H1 (cell line): ENCODE results near the gene ADCY2. TPM values are rescaled to one million over a fixed set of nuclear protein-coding genes. Genes with fewer than 3 reads are reported as not detected.

Experiments used
- CTCF ChIA-PET: fragments of 300-600 bp; sonication (Branson Sonifier 250); formaldehyde crosslinking; loops from one replicate; lab custom pipeline; 2021; ENCODE audit not compliant: partially characterized antibody; lab: Charles Lee
- POLR2A ChIA-PET: fragments of 300-600 bp; sonication (Branson Sonifier 250); formaldehyde crosslinking; loops from one replicate; lab custom pipeline; 2021; ENCODE audit warnings: inconsistent platforms; ENCODE audit not compliant: partially characterized antibody; lab: Charles Lee
- DNase-seq, 2 experiments: peaks; one replicate each; pipeline versions ENCODE4 v3.0.0 to v3.0.0-alpha.2; 2010 to 2022; ENCODE audit warnings: low spot score in 2 of 2, low read depth in 1 of 2, mixed read lengths in 1 of 2
- FAIRE-seq: peaks from 2 replicates; lab custom pipeline; 2011; peaks lifted over from hg19 to GRCh38; lab: Jason Lieb, UNC
- H2AFZ ChIP-seq: 2 replicates; pipeline ENCODE4 v1.8.1; 2012; ENCODE audit warnings: low read length, inconsistent platforms
- H2AK5ac ChIP-seq: 2 replicates; pipeline ENCODE4 v1.6.1; 2013; ENCODE audit warnings: low read depth, low read length
- H2BK120ac ChIP-seq: replicated peaks from 2 replicates; pipeline ENCODE3; 2013; ENCODE audit warnings: low read depth, low read length, inconsistent platforms
- H2BK12ac ChIP-seq: 2 replicates; pipeline ENCODE4 v1.6.1; 2013; ENCODE audit warnings: low read depth, low read length
- H2BK15ac ChIP-seq: 2 replicates; pipeline ENCODE4 v1.6.1; 2013; ENCODE audit warnings: low read length
- H2BK20ac ChIP-seq: 2 replicates; pipeline ENCODE4 v1.6.1; 2013; ENCODE audit warnings: low read length
- H2BK5ac ChIP-seq: 2 replicates; pipeline ENCODE4 v1.6.1; 2013; ENCODE audit warnings: low read depth, low read length
- H3K14ac ChIP-seq: 2 replicates; pipeline ENCODE4 v1.6.1; 2013; ENCODE audit warnings: inconsistent platforms; ENCODE audit not compliant: insufficient read length
- H3K18ac ChIP-seq: 2 replicates; pipeline ENCODE4 v1.6.1; 2013; ENCODE audit warnings: low read length; ENCODE audit errors: extremely low read depth
- H3K23ac ChIP-seq: 2 replicates; pipeline ENCODE4 v1.6.1; 2013; ENCODE audit warnings: inconsistent platforms; ENCODE audit not compliant: insufficient read length
- H3K23me2 ChIP-seq: 2 replicates; pipeline ENCODE4 v1.6.1; 2013; ENCODE audit warnings: low read depth, low read length
- H3K27ac ChIP-seq: 2 replicates; pipeline ENCODE4 v1.6.1; 2011; ENCODE audit warnings: low read depth, low read length, inconsistent platforms
- H3K27me3 ChIP-seq, 4 experiments: replicated peaks in 1 of 4; 1 replicate in 1 of 4; 2 replicates in 3 of 4; pipeline versions ENCODE4 v1.6.1 to v1.8.1; 2011 to 2013; ENCODE audit warnings: low read length in 3 of 4, mild to moderate bottlenecking in 3 of 4, inconsistent platforms in 2 of 4, mixed read lengths in 2 of 4, moderate library complexity in 1 of 4; ENCODE audit not compliant: control insufficient read depth in 3 of 4, insufficient read depth in 3 of 4; ENCODE audit errors: extremely low read depth in 1 of 4
- H3K36me3 ChIP-seq, 4 experiments: 2 replicates each; pipeline versions ENCODE4 v1.6.1 to v1.8.1; 2011 to 2013; ENCODE audit warnings: mild to moderate bottlenecking in 4 of 4, low read length in 3 of 4, moderate library complexity in 2 of 4, control low read depth in 1 of 4, inconsistent platforms in 1 of 4; ENCODE audit not compliant: insufficient read depth in 4 of 4, control insufficient read depth in 2 of 4
- H3K4ac ChIP-seq: replicated peaks from 2 replicates; pipeline ENCODE3; 2013; ENCODE audit warnings: low read length, low read depth, mixed read lengths, inconsistent platforms; ENCODE audit not compliant: insufficient read length
- H3K4me1 ChIP-seq, 4 experiments: replicated peaks in 1 of 4; 1 replicate in 1 of 4; 2 replicates in 3 of 4; pipeline versions ENCODE4 v1.6.1 to v1.8.1; 2011 to 2013; ENCODE audit warnings: low read length in 3 of 4, inconsistent platforms in 2 of 4, mixed read lengths in 1 of 4; ENCODE audit not compliant: insufficient read depth in 4 of 4, control insufficient read depth in 3 of 4
- H3K4me2 ChIP-seq, 2 experiments: 2 replicates each; pipeline versions ENCODE4 v1.6.1 to v1.8.1; 2011 to 2013; ENCODE audit warnings: low read depth in 2 of 2, low read length in 2 of 2, control low read depth in 1 of 2, inconsistent platforms in 1 of 2, mild to moderate bottlenecking in 1 of 2; ENCODE audit not compliant: insufficient read depth in 1 of 2
- H3K4me3 ChIP-seq, 4 experiments: fragments of 200-600, 300-600 bp in 1 of 4; sonication (generic), shearing (Covaris generic), sonication (Bioruptor Twin) in 1 of 4; 2 replicates each; pipeline versions ENCODE4 v1.5.1 to v1.8.1; 2011 to 2016; ENCODE audit warnings: low read length in 4 of 4, low read depth in 3 of 4, control low read depth in 2 of 4, inconsistent platforms in 2 of 4, mild to moderate bottlenecking in 2 of 4, mixed read lengths in 1 of 4, moderate library complexity in 1 of 4; ENCODE audit not compliant: insufficient read depth in 2 of 4; ENCODE audit errors: extremely low read depth in 1 of 4
- H3K56ac ChIP-seq: replicated peaks from 2 replicates; pipeline ENCODE3; 2013; ENCODE audit warnings: low read depth, mild to moderate bottlenecking, mixed read lengths, low read length, inconsistent platforms; ENCODE audit not compliant: insufficient read length
- H3K79me1 ChIP-seq: 2 replicates; pipeline ENCODE4 v1.6.1; 2013; ENCODE audit warnings: low read depth, low read length, control low read depth
- H3K79me2 ChIP-seq, 2 experiments: 2 replicates each; pipeline versions ENCODE4 v1.6.1 to v1.8.1; 2012 to 2013; ENCODE audit warnings: low read length in 2 of 2, mild to moderate bottlenecking in 2 of 2, inconsistent platforms in 1 of 2; ENCODE audit not compliant: insufficient read depth in 2 of 2, control insufficient read depth in 1 of 2
- H3K9ac ChIP-seq, 4 experiments: replicated peaks in 1 of 4; 1 replicate in 1 of 4; 2 replicates in 3 of 4; pipeline versions ENCODE4 v1.6.1 to v1.8.1; 2011 to 2013; ENCODE audit warnings: low read depth in 3 of 4, low read length in 3 of 4, control low read depth in 2 of 4, mild to moderate bottlenecking in 2 of 4, moderate library complexity in 2 of 4, inconsistent platforms in 1 of 4; ENCODE audit errors: extremely low read depth in 1 of 4
- H3K9me3 ChIP-seq, 2 experiments: 2 replicates each; pipeline versions ENCODE4 v1.6.1 to v1.8.1; 2012 to 2013; ENCODE audit warnings: mild to moderate bottlenecking in 2 of 2, moderate library complexity in 2 of 2, control low read depth in 1 of 2, inconsistent platforms in 1 of 2, low read depth in 1 of 2, low read length in 1 of 2, mixed read lengths in 1 of 2; ENCODE audit not compliant: insufficient read depth in 2 of 2
- H4K20me1 ChIP-seq, 2 experiments: replicated peaks in 1 of 2; 2 replicates each; pipeline versions ENCODE3 to v1.8.1; 2011 to 2013; ENCODE audit warnings: inconsistent platforms in 2 of 2, low read length in 2 of 2, mild to moderate bottlenecking in 1 of 2; ENCODE audit not compliant: insufficient read depth in 2 of 2, control insufficient read depth in 1 of 2
- H4K5ac ChIP-seq: 2 replicates; pipeline ENCODE4 v1.6.1; 2013; ENCODE audit warnings: low read length, low read depth, mixed read lengths, inconsistent platforms; ENCODE audit not compliant: insufficient read length
- H4K8ac ChIP-seq: 2 replicates; pipeline ENCODE4 v1.8.0; 2013; ENCODE audit warnings: mild to moderate bottlenecking, moderate library complexity, low read length, inconsistent platforms; ENCODE audit not compliant: insufficient read depth; ENCODE audit errors: extremely low read depth
- H4K91ac ChIP-seq: replicated peaks from 2 replicates; pipeline ENCODE3; 2013; ENCODE audit warnings: low read length, mixed read lengths, inconsistent platforms; ENCODE audit not compliant: insufficient read length
- ATF3 ChIP-seq: IDR thresholded peaks from 2 replicates; pipeline ENCODE4 v1.6.1; 2011; ENCODE audit warnings: low read depth, mild to moderate bottlenecking, low read length; ENCODE audit not compliant: insufficient read depth
- CBX5 ChIP-seq: fragments of 300-800, 300-1000 bp; sonication (generic); IDR thresholded peaks from 2 replicates; pipeline ENCODE4 v1.7.1; 2016; ENCODE audit warnings: antibody characterized with exemption, low read length, low read depth
- EZH2 ChIP-seq: fragments of 200-600 bp; sonication (generic); IDR thresholded peaks from 2 replicates; pipeline ENCODE4 v1.7.1; 2012; ENCODE audit warnings: low read depth, mild to moderate bottlenecking, moderate library complexity, low read length, inconsistent platforms; ENCODE audit not compliant: severe bottlenecking
- GABPA ChIP-seq: IDR thresholded peaks from 2 replicates; pipeline ENCODE4 v1.6.1; 2011; ENCODE audit warnings: mild to moderate bottlenecking, low read length, moderate library complexity, borderline replicate concordance; ENCODE audit not compliant: insufficient read depth
- JUN ChIP-seq: IDR thresholded peaks from 2 replicates; pipeline ENCODE4 v1.6.1; 2011; ENCODE audit warnings: low read depth, mild to moderate bottlenecking, improper control_type of control experiment, low read length
- MAX ChIP-seq: IDR thresholded peaks from 2 replicates; pipeline ENCODE4 v1.6.1; 2012; ENCODE audit warnings: inconsistent platforms
- POLR2AphosphoS5 ChIP-seq: IDR thresholded peaks from 2 replicates; pipeline ENCODE4 v1.6.1; 2011; ENCODE audit warnings: low read depth, low read length
- POU5F1 ChIP-seq: IDR thresholded peaks from 2 replicates; pipeline ENCODE4 v1.6.1; 2011; ENCODE audit warnings: low read depth, mild to moderate bottlenecking, low read length, moderate library complexity
- RAD21 ChIP-seq, 2 experiments: IDR thresholded peaks in 1 of 2; conservative IDR thresholded peaks in 1 of 2; 2 replicates each; pipeline ENCODE4 v1.6.1; 2011; ENCODE audit warnings: low read depth in 2 of 2, low read length in 2 of 2, improper control_type of control experiment in 1 of 2, inconsistent platforms in 1 of 2, mild to moderate bottlenecking in 1 of 2, moderate library complexity in 1 of 2
- RXRA ChIP-seq: IDR thresholded peaks from 2 replicates; pipeline ENCODE4 v1.6.1; 2011; ENCODE audit warnings: low read depth, mild to moderate bottlenecking, low read length, moderate library complexity; ENCODE audit not compliant: insufficient read depth
- SAP30 ChIP-seq: fragments of 300-600 bp; sonication (generic); IDR thresholded peaks from 2 replicates; pipeline ENCODE4 v1.7.1; 2012; ENCODE audit warnings: low read length, moderate library complexity, mild to moderate bottlenecking, inconsistent platforms; ENCODE audit not compliant: insufficient read depth, insufficient replicate concordance
- SP1 ChIP-seq: IDR thresholded peaks from 2 replicates; pipeline ENCODE4 v1.6.1; 2011; ENCODE audit warnings: low read depth, low read length
- WGBS, 2 experiments: shearing (Covaris generic) in 1 of 2; methylation state at CpG; one replicate each; pipeline versions ENCODE4 v1.1.6 to v1.1.7; 2013 to 2015; ENCODE audit warnings: low lambda C conversion rate in 2 of 2, mixed read lengths in 2 of 2, inconsistent platforms in 1 of 2, low coverage in 1 of 2, missing lambda C conversion rate in 1 of 2; ENCODE audit not compliant: insufficient replicate concordance in 2 of 2, insufficient coverage in 1 of 2, insufficient read length in 1 of 2; ENCODE audit errors: extremely low coverage in 1 of 2, missing lambda C conversion rate in 1 of 2; 5-methylcytosine and 5-hydroxymethylcytosine counted together
- polyA plus RNA-seq, 7 experiments: library from polyadenylated mRNA; depleted of rRNA in 3 of 7; stranded (reverse) in 5 of 7; unstranded in 2 of 7; fragments of >200 nt in 5 of 7; fragments of 200-250 nt in 2 of 7; gene quantifications; 1 replicate in 5 of 7; 2 replicates in 1 of 7; 4 replicates in 1 of 7; pipeline versions ENCODE4 v1.2.1 to v1.2.3, GENCODE V29; 2011 to 2013; ENCODE audit warnings: missing spikeins in 2 of 7, mixed read lengths in 2 of 7
- total RNA-seq: library from RNA; stranded (reverse); fragmentation: NEBNext Ultra II Directional; extraction: Animal tissue kit (Norgen Biotek cat#: 25700); gene quantifications from 2 replicates; pipeline ENCODE4 v1.2.1, GENCODE V29; 2021

The ADCY2 gene
- total and polyA plus RNA-seq, 2 of the 8 experiments (the other 6 are each of a cell fraction or from before 2014, with no cell fraction given): 35.8 to 122 TPM

GRCh38 chr5:7668161-7668560 is 272.2 kb downstream of the ADCY2 start:
- Histone ChIP-seq H2BK20ac (no peak overlapping the region), H3K23ac (no peak overlapping the region), H3K79me1 (no peaks in the 10 kb centered on the region), H2BK12ac (no peak overlapping the region), H3K4me3 (no peak overlapping the region), H3K14ac (no peak overlapping the region), H2AK5ac (no peak overlapping the region), H3K56ac (no peak overlapping the region), H4K20me1 (peaks cover 0 to 2% of the 10 kb centered on the region in 2 experiments), H3K9me3 (peaks cover 0 to 2% of the 10 kb centered on the region in 2 experiments; a peak in 1 of 4 replicates), H2AFZ (no peak overlapping the region), H3K4me2 (no peak overlapping the region), H3K9ac (no peak overlapping the region), H4K91ac (no peak overlapping the region), H3K27me3 (no peaks in the 10 kb centered on the region), H3K79me2 (peaks cover 0 to 4% of the 10 kb centered on the region in 2 experiments; a peak in 1 of 4 replicates), H3K18ac (no peak overlapping the region), H3K4ac (no peak overlapping the region), H2BK15ac (no peak overlapping the region), H3K36me3 (peaks cover 0 to 5% (median 0%) of the 10 kb centered on the region in 4 experiments; a peak in 1 of 8 replicates), H2BK5ac (no peak overlapping the region), H4K8ac (no peak overlapping the region), H4K5ac (no peak overlapping the region), H3K27ac (no peak overlapping the region), H2BK120ac (no peak overlapping the region), H3K23me2 (no peaks in the 10 kb centered on the region), H3K4me1 (peaks cover 0 to 11% (median 4%) of the 10 kb centered on the region in 4 experiments; a peak in 5 of 7 replicates)
- no peak for DNase-seq
- no peak for FAIRE-seq
- CTCF ChIA-PET: interaction anchor here (1.4 to 12.2 kb wide), 3 partner anchors 18 to 75 kb away, joined by 3 to 84 read pairs (median 8); no protein-coding TSS in a partner anchor
- POLR2A ChIA-PET: interaction anchor here (0.8 kb wide), 1 partner anchor 11 kb away, joined by 3 read pairs; no protein-coding TSS in a partner anchor
- WGBS, 2 experiments: 100% methylated on average over 1 of the region's 1 CpG; no CpG with 5 or more reads in 1 of the 2 experiments
- no peak for TF ChIP-seq ATF3
- no peak for TF ChIP-seq SP1
- no peak for TF ChIP-seq MAX
- no peak for TF ChIP-seq RAD21 (IDR thresholded peaks at IDR 0.05 in 1 of 2, conservative IDR thresholded peaks at IDR 0.05 in 1 of 2; ENCODE audit: low read depth in 2 of 2, low read length in 2 of 2)
- no peak for TF ChIP-seq GABPA
- TF ChIP-seq JUN: no peak
- no peak for TF ChIP-seq EZH2
- TF ChIP-seq SAP30: no peak
- no peak for TF ChIP-seq RXRA
- no peak for TF ChIP-seq POU5F1
- no peak for TF ChIP-seq CBX5
- no peak for TF ChIP-seq POLR2AphosphoS5
